Tibial artery (tissue), 4 donors: ENCODE measurements around the gene VWA1.

Experiments used
- DNase-seq, 2 donors: peaks; one replicate each; pipeline ENCODE4 v3.0.0-alpha.2; 2019
- H3K27ac ChIP-seq, 2 donors: fragments of 200-600 bp; sonication (generic) in 1 of 2; 1 replicate in 1 of 2; 2 replicates in 1 of 2; pipeline ENCODE4 v1.5.1; 2018 to 2019; ENCODE audit warnings: mild to moderate bottlenecking in 1 of 2
- H3K27me3 ChIP-seq, 2 donors: fragments of 200-600 bp; sonication (generic) in 1 of 2; one replicate each; pipeline versions ENCODE4 v1.5.1 to v1.6.0; 2016 to 2019
- H3K36me3 ChIP-seq, 3 donors: fragments of 200-600 bp; sonication (generic) in 2 of 3; one replicate each; pipeline ENCODE4 v1.5.1; 2016 to 2019; ENCODE audit warnings: mild to moderate bottlenecking in 2 of 3
- H3K4me1 ChIP-seq, 4 donors: fragments of 200-600 bp; sonication (generic) in 2 of 4; 1 replicate in 3 of 4; 2 replicates in 1 of 4; pipeline ENCODE4 v1.5.1; 2016 to 2019
- H3K4me3 ChIP-seq, 2 donors: fragments of 200-600 bp; sonication (generic) in 1 of 2; 1 replicate in 1 of 2; 2 replicates in 1 of 2; pipeline ENCODE4 v1.5.1; 2018 to 2019; ENCODE audit warnings: mild to moderate bottlenecking in 2 of 2
- H3K9me3 ChIP-seq, 3 donors: fragments of 200-600 bp; sonication (generic) in 1 of 3; one replicate each; pipeline ENCODE4 v1.5.1; 2016 to 2019
- CTCF ChIP-seq, 2 experiments: fragments of 200-600 bp in 1 of 2; fragments of 450-650 bp in 1 of 2; IDR thresholded peaks; one replicate each; pipeline ENCODE4 v1.5.1; 2017 to 2019; ENCODE audit warnings: antibody characterized with exemption in 2 of 2, mild to moderate bottlenecking in 1 of 2, moderate library complexity in 1 of 2
- intact Hi-C: fragments of 100-400 bp; cut with DNase I; formaldehyde crosslinking; loops from one replicate; pipeline ENCODE4 v1.15.0; 2023; ENCODE audit warnings: low total_unique reads

The VWA1 gene

GRCh38 chr1:1435106-1435903, at the start of gene VWA1:
VWA1 (plus strand) TSS chr1:1435690; CDS start chr1:1435749, 59 bp downstream.
- Histone ChIP-seq H3K27me3 (peaks cover 0 to 36% of the 10 kb centered on the region in 2 donors), H3K4me3 (peak within 1 kb of the TSS; percentile 46 to 53), H3K27ac (peak within 1 kb of the TSS; percentile 74 to 81), H3K4me1 (peaks cover 4 to 86% (median 56%) of the 10 kb centered on the region in 4 donors), H3K9me3 (no peaks in the 10 kb centered on the region), H3K36me3 (peaks cover 0 to 14% (median 0%) of the 10 kb centered on the region in 3 donors)
- no peak for TF ChIP-seq CTCF (IDR thresholded peaks at IDR 0.05)
- peak; percentile 25 to 73 for DNase-seq
- intact Hi-C loops: no loop called here

GRCh38 chr1:1385931-1386330, 49.6 kb upstream of the VWA1 start:
- no peaks in the 10 kb centered on the region for H3K9me3 ChIP-seq
- intact Hi-C loops: no loop called here
- no peak overlapping the region for H3K27ac ChIP-seq
- no peak overlapping the region for H3K4me3 ChIP-seq
- no peak for DNase-seq
- H3K4me1 ChIP-seq: no peaks in the 10 kb centered on the region
- H3K27me3 ChIP-seq: no peaks in the 10 kb centered on the region
- H3K36me3 ChIP-seq: peaks cover 54 to 72% (median 65%) of the 10 kb centered on the region in 3 donors
- no peak for TF ChIP-seq CTCF (IDR thresholded peaks at IDR 0.05)

GRCh38 chr1:1387098-1388077, 48.1 kb upstream of the VWA1 start:
- intact Hi-C loops: no loop called here
- no peak for TF ChIP-seq CTCF (IDR thresholded peaks at IDR 0.05)
- no peaks in the 10 kb centered on the region for H3K9me3 ChIP-seq
- no peak overlapping the region for H3K27ac ChIP-seq
- no peak overlapping the region for H3K4me3 ChIP-seq
- H3K4me1 ChIP-seq: no peaks in the 10 kb centered on the region
- H3K27me3 ChIP-seq: no peaks in the 10 kb centered on the region
- H3K36me3 ChIP-seq: peaks cover 68 to 79% (median 72%) of the 10 kb centered on the region in 3 donors
- DNase-seq: no peak

- Histone ChIP-seq H3K4me3 (no peak overlapping the region), H3K27me3 (no peaks in the 10 kb centered on the region), H3K9me3 (no peaks in the 10 kb centered on the region), H3K27ac (no peak overlapping the region), H3K4me1 (no peaks in the 10 kb centered on the region), H3K36me3 (peaks cover 75 to 86% (median 79%) of the 10 kb centered on the region in 3 donors)
- intact Hi-C loops: no loop called here
- DNase-seq: no peak
- TF ChIP-seq CTCF (IDR thresholded peaks at IDR 0.05): no peak
Measured at GRCh38 chr1:1388078-1388472, 47.4 kb upstream of the VWA1 start.

- intact Hi-C loops: no loop called here
- no peak for DNase-seq
- peaks cover 94 to 100% (median 100%) of the 10 kb centered on the region in 3 donors for H3K36me3 ChIP-seq
Measured at GRCh38 chr1:1390675-1391074, 44.8 kb upstream of the VWA1 start.

More at GRCh38 chr1:1390675-1391074, 44.8 kb upstream of the VWA1 start:
- Histone ChIP-seq H3K9me3 (no peaks in the 10 kb centered on the region), H3K4me3 (no peak overlapping the region), H3K27me3 (no peaks in the 10 kb centered on the region), H3K27ac (no peak overlapping the region), H3K4me1 (no peaks in the 10 kb centered on the region)
- TF ChIP-seq CTCF (IDR thresholded peaks at IDR 0.05): no peak
